ENCODE data around the gene ATP8B3. TPM values are rescaled to one million over a fixed set of nuclear protein-coding genes. Genes with fewer than 3 reads are reported as not detected.

ATP8B3 gene
- total and polyA plus RNA-seq, 7 donors, result under 0.01 to 3.9 (median 0.68) TPM; not detected in 2

DNA sequence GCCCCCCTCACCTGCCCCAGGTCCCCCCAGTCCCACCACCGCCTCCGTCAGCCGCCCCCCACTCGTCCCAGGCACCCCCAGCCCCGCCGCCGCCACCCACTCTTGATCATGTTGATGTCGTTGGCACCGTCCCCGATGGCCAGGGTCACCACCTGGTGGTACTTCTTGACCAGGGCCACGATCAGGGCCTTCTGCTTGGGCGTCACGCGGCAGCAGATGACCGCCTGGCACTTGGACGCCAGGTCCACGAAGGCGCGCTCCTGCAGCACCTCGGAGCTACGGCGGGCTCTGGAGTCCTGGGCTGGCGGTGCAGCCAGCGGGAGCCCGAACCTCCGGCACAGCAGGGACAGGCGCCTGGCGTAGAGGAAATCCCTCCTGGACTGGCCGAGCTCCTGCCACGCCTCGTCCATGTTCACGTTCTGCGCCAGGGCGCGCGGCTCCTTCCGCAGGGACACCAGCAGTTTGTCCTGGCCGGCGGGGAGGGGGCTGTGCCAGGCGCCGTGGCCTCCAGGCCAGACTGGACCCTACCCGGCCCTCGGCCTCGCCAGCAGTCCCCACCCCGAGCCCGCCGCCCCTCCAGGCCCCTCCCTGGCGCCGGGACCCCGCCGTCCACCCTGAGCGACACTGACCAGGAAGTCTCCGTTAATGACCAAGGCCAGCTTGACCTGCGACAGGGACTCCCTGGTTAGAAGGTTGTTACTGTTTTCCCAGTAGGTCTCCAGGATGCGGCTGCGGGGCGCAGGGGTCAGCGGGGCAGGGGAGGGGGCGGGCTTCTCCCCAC lies 22.6 kb downstream of the ATP8B3 start:
- H3K4me3 ChIP-seq, result peak overlapping the region in 1 of 4 donors; percentile 28
- DNase-seq, result no peak
- WGBS, 2 donors, result 9 to 18% methylated on average over 59 of the region's 59 CpGs

DNA sequence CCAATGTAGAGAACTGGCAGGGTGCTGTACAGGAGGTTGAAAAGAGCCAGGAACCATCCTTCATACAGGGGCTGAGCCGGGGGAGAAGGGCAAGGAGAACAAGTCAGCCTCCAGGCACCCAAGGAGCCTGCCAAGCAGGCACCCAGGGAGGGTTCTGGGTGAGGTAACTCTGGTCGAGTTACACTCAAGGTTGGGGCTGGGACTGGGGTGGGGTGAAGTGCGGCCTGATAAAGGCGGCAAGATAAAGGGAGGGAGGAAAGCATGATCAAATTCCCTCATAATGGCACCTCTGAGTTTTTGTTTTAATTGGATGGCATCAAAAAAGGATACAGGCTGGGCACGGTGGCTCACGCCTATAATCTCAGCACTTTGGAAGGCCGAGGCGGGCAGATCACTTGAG lies 25.0 kb downstream of the ATP8B3 start:
- Histone ChIP-seq H3K27me3 (peaks cover 0 to 81% (median 47%) of the 10 kb centered on the region in 3 donors), H3K4me3 (no peak overlapping the region), H3K4me1 (peaks cover 0 to 12% (median 3%) of the 10 kb centered on the region in 4 donors), H3K27ac (no peak overlapping the region), H3K9me3 (peaks cover 0 to 2% (median 1%) of the 10 kb centered on the region in 4 donors), H3K36me3 (no peaks in the 10 kb centered on the region)
- TF ChIP-seq EP300 (IDR thresholded peaks at IDR 0.05) (no peak), POLR2AphosphoS5 (IDR thresholded peaks at IDR 0.05) (no peak), POLR2A (IDR thresholded peaks at IDR 0.05) (no peak)
- TF ChIP-seq, protein P1, sequence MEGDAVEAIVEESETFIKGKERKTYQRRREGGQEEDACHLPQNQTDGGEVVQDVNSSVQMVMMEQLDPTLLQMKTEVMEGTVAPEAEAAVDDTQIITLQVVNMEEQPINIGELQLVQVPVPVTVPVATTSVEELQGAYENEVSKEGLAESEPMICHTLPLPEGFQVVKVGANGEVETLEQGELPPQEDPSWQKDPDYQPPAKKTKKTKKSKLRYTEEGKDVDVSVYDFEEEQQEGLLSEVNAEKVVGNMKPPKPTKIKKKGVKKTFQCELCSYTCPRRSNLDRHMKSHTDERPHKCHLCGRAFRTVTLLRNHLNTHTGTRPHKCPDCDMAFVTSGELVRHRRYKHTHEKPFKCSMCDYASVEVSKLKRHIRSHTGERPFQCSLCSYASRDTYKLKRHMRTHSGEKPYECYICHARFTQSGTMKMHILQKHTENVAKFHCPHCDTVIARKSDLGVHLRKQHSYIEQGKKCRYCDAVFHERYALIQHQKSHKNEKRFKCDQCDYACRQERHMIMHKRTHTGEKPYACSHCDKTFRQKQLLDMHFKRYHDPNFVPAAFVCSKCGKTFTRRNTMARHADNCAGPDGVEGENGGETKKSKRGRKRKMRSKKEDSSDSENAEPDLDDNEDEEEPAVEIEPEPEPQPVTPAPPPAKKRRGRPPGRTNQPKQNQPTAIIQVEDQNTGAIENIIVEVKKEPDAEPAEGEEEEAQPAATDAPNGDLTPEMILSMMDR (IDR thresholded peaks at IDR 0.05), result no peak
- no peak for DNase-seq
- WGBS, 2 donors, result 13 to 66% methylated on average over 8 of the region's 8 CpGs
- intact Hi-C loops (cut with DNase I), result no loop called here

More for the DNA sequence above, 22.6 kb downstream of the ATP8B3 start:
- no peak overlapping the region for H3K27ac ChIP-seq
- TF ChIP-seq EP300 (IDR thresholded peaks at IDR 0.05), result no peak
- TF ChIP-seq, protein P1 (IDR thresholded peaks at IDR 0.05), result no peak
- TF ChIP-seq POLR2AphosphoS5 (IDR thresholded peaks at IDR 0.05), result no peak
- no peak for TF ChIP-seq POLR2A (IDR thresholded peaks at IDR 0.05)
- H3K9me3 ChIP-seq, result no peaks in the 10 kb centered on the region
- intact Hi-C loops (cut with DNase I), result loop anchor here (1.0 kb wide), 1 partner anchor 37 kb away; no protein-coding TSS in a partner anchor
- no peaks in the 10 kb centered on the region for H3K36me3 ChIP-seq
- peaks cover 0 to 65% (median 33%) of the 10 kb centered on the region in 3 donors for H3K27me3 ChIP-seq
- peaks cover 0 to 12% (median 3%) of the 10 kb centered on the region in 4 donors for H3K4me1 ChIP-seq

DNA sequence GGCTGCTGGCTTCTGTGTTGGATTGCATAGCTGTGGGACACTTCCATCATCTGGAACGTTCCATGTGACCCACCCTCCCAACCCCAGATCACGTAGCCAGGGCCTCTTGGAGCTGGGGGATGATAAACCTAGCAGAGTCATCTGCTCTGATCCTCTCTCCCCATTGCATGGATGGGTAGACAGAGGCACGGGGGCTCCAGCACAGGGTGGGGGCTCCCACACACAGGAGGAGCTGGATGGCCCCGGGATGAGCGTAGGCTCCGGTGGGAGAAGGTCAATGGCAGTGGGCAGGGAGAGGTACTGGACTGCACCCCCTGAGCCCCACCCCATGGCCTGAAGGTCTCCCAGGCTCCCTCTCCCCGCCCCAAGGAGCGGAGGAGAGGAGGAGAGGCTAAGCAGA lies 25.4 kb downstream of the ATP8B3 start:
- no peak for DNase-seq
- Histone ChIP-seq H3K27ac (no peak overlapping the region), H3K4me3 (no peak overlapping the region), H3K4me1 (peaks cover 0 to 12% (median 3%) of the 10 kb centered on the region in 4 donors), H3K9me3 (peaks cover 4 to 6% (median 5%) of the 10 kb centered on the region in 4 donors), H3K27me3 (peaks cover 0 to 81% (median 48%) of the 10 kb centered on the region in 3 donors), H3K36me3 (no peaks in the 10 kb centered on the region)
- intact Hi-C loops (cut with DNase I), result no loop called here
- no peak for TF ChIP-seq POLR2A (IDR thresholded peaks at IDR 0.05)
- TF ChIP-seq, protein P1 (IDR thresholded peaks at IDR 0.05), result no peak
- no peak for TF ChIP-seq POLR2AphosphoS5 (IDR thresholded peaks at IDR 0.05)
- TF ChIP-seq EP300 (IDR thresholded peaks at IDR 0.05), result no peak
- WGBS, 2 donors, result 57 to 86% methylated on average over 8 of the region's 8 CpGs

DNA sequence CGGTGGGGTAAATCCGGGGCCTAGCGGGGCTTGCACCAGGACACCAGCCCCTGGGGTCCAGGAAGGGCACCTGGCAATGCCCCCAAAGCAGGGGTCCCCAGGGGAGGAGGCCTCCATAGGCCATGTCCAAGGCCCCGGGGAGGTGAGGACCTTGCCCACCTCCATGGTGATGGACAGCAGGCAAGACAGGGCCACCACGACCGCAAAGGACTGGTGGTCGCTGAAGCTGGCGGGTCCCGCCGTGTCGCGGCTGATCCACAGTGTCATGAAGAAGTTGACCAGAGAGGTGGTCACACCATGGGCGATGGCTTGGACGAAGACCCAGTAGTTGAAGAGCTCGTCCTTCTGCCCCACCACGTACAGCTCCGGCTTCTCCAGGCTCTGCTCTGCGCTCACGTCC lies 26.8 kb downstream of the ATP8B3 start:
- DNase-seq, result no peak
- Histone ChIP-seq H3K27me3 (peaks cover 0 to 87% (median 51%) of the 10 kb centered on the region in 3 donors), H3K9me3 (peaks cover 4 to 9% (median 8%) of the 10 kb centered on the region in 4 donors), H3K36me3 (no peaks in the 10 kb centered on the region), H3K4me1 (peaks cover 0 to 12% (median 3%) of the 10 kb centered on the region in 4 donors), H3K27ac (no peak overlapping the region), H3K4me3 (no peak overlapping the region)
- intact Hi-C loops (cut with DNase I), result no loop called here
- WGBS, 2 donors, result 92 to 95% methylated on average over 19 of the region's 19 CpGs
- TF ChIP-seq POLR2AphosphoS5 (IDR thresholded peaks at IDR 0.05) (no peak), EP300 (IDR thresholded peaks at IDR 0.05) (no peak), POLR2A (IDR thresholded peaks at IDR 0.05) (no peak)
- TF ChIP-seq, protein P1 (IDR thresholded peaks at IDR 0.05), result no peak

Data from sigmoid colon (tissue), 7 donors.